T-cell (primary cell): ENCODE data around the gene DARS1. TPM values are rescaled to one million over a fixed set of nuclear protein-coding genes. Genes with fewer than 3 reads are reported as not detected.
A peak's percentile ranks its signal among the peaks of the same experiment; 100 is the strongest.

Experiments
- ATAC-seq, 4 experiments: fragments of 200-7000 bp in 3 of 4; fragments of 150-1000 bp in 1 of 4; cut with Tn5 transposase; replicated peaks in 1 of 4; 1 replicate in 3 of 4; 2 replicates in 1 of 4; pipeline ENCODE4 v1.10.0; 2021; ENCODE audit warnings: moderate library complexity in 3 of 4, mild to moderate bottlenecking in 2 of 4, moderate number of reproducible peaks in 1 of 4
- CTCF ChIA-PET, 2 donors: fragments of 300-600 bp; sonication (Branson Sonifier 250); formaldehyde crosslinking; loops; one replicate each; lab custom pipeline; 2022; ENCODE audit warnings: antibody characterized with exemption in 2 of 2; lab: Charles Lee
- POLR2A ChIA-PET, 2 donors: fragments of 300-600 bp; sonication (Branson Sonifier 250); formaldehyde crosslinking; loops; one replicate each; lab custom pipeline; 2022; ENCODE audit warnings: antibody characterized with exemption in 2 of 2; lab: Charles Lee
- DNase-seq, 35 experiments: peaks; one replicate each; pipeline versions ENCODE4 v3.0.0 to v3.0.0-alpha.2; 2013 to 2023
- H3K27ac ChIP-seq: one replicate; pipeline ENCODE4 v1.5.1; 2013; ENCODE audit warnings: low read length
- H3K27me3 ChIP-seq, 2 experiments: replicated peaks in 1 of 2; 1 replicate in 1 of 2; 2 replicates in 1 of 2; pipeline versions ENCODE4 v1.6.1 to v1.7.0; 2013; ENCODE audit warnings: low read length in 1 of 2, mixed read lengths in 1 of 2; ENCODE audit not compliant: control insufficient read depth in 2 of 2, insufficient read depth in 2 of 2; ENCODE audit errors: extremely low read depth in 1 of 2
- H3K36me3 ChIP-seq, 2 donors: 1 replicate in 1 of 2; 2 replicates in 1 of 2; pipeline versions ENCODE4 v1.6.1 to v1.7.0; 2013; ENCODE audit warnings: low read length in 1 of 2; ENCODE audit not compliant: control insufficient read depth in 2 of 2, insufficient read depth in 1 of 2; ENCODE audit errors: extremely low read depth in 1 of 2
- H3K4me1 ChIP-seq, 2 experiments: 1 replicate in 1 of 2; 2 replicates in 1 of 2; pipeline versions ENCODE4 v1.6.1 to v1.7.0; 2013; ENCODE audit warnings: low read length in 2 of 2, mixed read lengths in 1 of 2; ENCODE audit not compliant: insufficient read depth in 2 of 2, control insufficient read depth in 1 of 2; ENCODE audit errors: extremely low read depth in 1 of 2
- H3K4me3 ChIP-seq, 2 donors: 1 replicate in 1 of 2; 2 replicates in 1 of 2; pipeline versions ENCODE4 v1.5.1 to v1.7.0; 2013; ENCODE audit warnings: mild to moderate bottlenecking in 2 of 2, low read length in 1 of 2, moderate library complexity in 1 of 2; ENCODE audit not compliant: control insufficient read depth in 1 of 2; ENCODE audit errors: extremely low read depth in 1 of 2
- H3K9me3 ChIP-seq: 2 replicates; pipeline ENCODE4 v1.7.0; 2013
- H3K27ac Mint-ChIP-seq, 2 donors: one replicate each; pipeline ENCODE4 v1.8.0; 2020 to 2021; ENCODE audit warnings: mild to moderate bottlenecking in 2 of 2, mixed read lengths in 2 of 2
- H3K27me3 Mint-ChIP-seq, 2 donors: one replicate each; pipeline ENCODE4 v1.8.0; 2021 to 2022; ENCODE audit warnings: mixed read lengths in 2 of 2
- H3K36me3 Mint-ChIP-seq: one replicate; pipeline ENCODE4 v1.8.0; 2021; ENCODE audit warnings: mixed read lengths
- H3K4me1 Mint-ChIP-seq, 3 donors: one replicate each; pipeline ENCODE4 v1.8.0; 2020 to 2022; ENCODE audit warnings: mixed read lengths in 3 of 3, mild to moderate bottlenecking in 1 of 3
- H3K4me3 Mint-ChIP-seq, 3 donors: one replicate each; pipeline ENCODE4 v1.8.0; 2020 to 2022; ENCODE audit warnings: mild to moderate bottlenecking in 3 of 3, mixed read lengths in 3 of 3, moderate library complexity in 3 of 3
- H3K9me3 Mint-ChIP-seq, 3 donors: one replicate each; pipeline ENCODE4 v1.8.0; 2020 to 2022; ENCODE audit warnings: mixed read lengths in 3 of 3
- WGBS: methylation state at CpG from one replicate; pipeline ENCODE4 v1.1.5; 2013; ENCODE audit warnings: missing lambda C conversion rate; ENCODE audit not compliant: insufficient coverage; 5-methylcytosine and 5-hydroxymethylcytosine counted together
- total RNA-seq, 35 experiments: library from RNA in 6 of 35; stranded (reverse) in 6 of 35; fragments of 120-200 nt in 1 of 35; gene quantifications; one replicate each; pipeline versions ENCODE4 v1.2.1 to v1.2.4 and lab custom pipeline; 2013 to 2026

DARS1 gene
- total RNA-seq, 5 donors from 2014 or later (not counting 1 experiment from before 2014, with no cell fraction given): 48.2 to 77.4 (median 69.4) TPM

DNA sequence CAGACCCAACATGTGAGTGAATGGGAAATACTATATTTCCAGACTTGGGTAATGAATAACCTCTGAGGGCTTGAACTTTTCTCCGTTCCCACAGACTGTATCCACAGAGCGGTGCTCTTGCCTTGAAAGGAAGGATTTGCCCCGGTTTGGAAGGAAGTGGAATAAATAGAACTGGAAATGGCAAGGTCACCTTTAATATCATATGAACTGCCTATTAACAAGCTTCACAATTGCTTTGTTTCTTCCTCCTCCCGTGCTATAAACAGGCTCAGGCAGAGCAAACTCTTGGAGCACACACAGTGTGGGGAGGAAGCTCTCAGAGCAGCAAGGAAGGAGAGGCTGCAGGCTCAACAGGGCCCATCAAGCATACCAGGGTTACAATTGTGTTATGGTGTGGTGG is 28.5 kb upstream of the DARS1 start:
- CTCF ChIA-PET: no interaction called here
- Histone ChIP-seq H3K4me3 (no peak overlapping the region), H3K27me3 (no peaks in the 10 kb centered on the region), H3K27ac (no peak overlapping the region), H3K4me1 (peaks cover 0 to 3% of the 10 kb centered on the region in 2 experiments), H3K9me3 (no peaks in the 10 kb centered on the region), H3K36me3 (no peaks in the 10 kb centered on the region)
- no CpG with 5 or more reads among the region's 4 CpGs for WGBS
- Mint-ChIP-seq H3K27ac (no peak overlapping the region), H3K27me3 (no peaks in the 10 kb centered on the region), H3K36me3 (no peaks in the 10 kb centered on the region), H3K4me1 (peaks cover 22 to 38% (median 22%) of the 10 kb centered on the region in 3 donors), H3K9me3 (no peaks in the 10 kb centered on the region), H3K4me3 (no peak overlapping the region)
- DNase-seq: no peak
- no peak for ATAC-seq
- POLR2A ChIA-PET: no interaction called here

DNA sequence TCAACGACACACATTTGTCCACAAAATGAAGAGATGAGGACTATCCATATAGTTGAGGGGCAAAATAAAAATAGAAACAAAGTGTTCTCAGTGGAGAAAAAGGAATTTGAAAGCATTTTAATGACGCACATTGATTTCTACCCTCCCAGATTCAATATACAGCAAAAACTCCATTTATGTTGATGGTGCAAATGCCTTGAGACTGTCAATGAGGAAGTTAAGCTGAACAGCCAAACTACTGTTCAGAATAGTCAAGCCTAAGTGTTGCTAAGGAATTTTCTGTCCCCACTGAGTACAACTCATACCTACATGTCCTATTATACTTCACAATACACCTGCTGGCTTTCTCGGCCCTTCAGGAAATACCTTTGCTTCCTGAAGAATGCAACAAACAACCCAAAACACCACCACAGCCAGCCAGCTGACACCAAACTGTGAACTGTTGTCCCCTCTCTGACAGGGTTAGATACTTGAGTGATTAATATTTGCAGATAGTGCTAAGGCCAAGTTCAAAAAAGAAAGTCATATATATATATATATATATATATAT is 27.8 kb upstream of the DARS1 start:
- Mint-ChIP-seq H3K9me3 (no peaks in the 10 kb centered on the region), H3K4me1 (peaks cover 27 to 40% (median 27%) of the 10 kb centered on the region in 3 donors), H3K4me3 (no peak overlapping the region), H3K27me3 (no peaks in the 10 kb centered on the region), H3K27ac (no peak overlapping the region), H3K36me3 (no peaks in the 10 kb centered on the region)
- no peak overlapping the region for H3K4me3 ChIP-seq
- no peaks in the 10 kb centered on the region for H3K36me3 ChIP-seq
- no peak for DNase-seq
- POLR2A ChIA-PET: no interaction called here
- H3K4me1 ChIP-seq: peaks cover 4 to 10% of the 10 kb centered on the region in 2 experiments
- CTCF ChIA-PET: interaction anchor here (0.6 kb wide), 2 partner anchors 146 to 214 kb away, joined by 3 read pairs; no protein-coding TSS in a partner anchor
- no peaks in the 10 kb centered on the region for H3K9me3 ChIP-seq
- 100% methylated on average over 1 of the region's 3 CpGs for whole genome bisulfite sequencing
- H3K27ac ChIP-seq: no peak overlapping the region
- ATAC-seq: no peak
- H3K27me3 ChIP-seq: no peaks in the 10 kb centered on the region

DNA sequence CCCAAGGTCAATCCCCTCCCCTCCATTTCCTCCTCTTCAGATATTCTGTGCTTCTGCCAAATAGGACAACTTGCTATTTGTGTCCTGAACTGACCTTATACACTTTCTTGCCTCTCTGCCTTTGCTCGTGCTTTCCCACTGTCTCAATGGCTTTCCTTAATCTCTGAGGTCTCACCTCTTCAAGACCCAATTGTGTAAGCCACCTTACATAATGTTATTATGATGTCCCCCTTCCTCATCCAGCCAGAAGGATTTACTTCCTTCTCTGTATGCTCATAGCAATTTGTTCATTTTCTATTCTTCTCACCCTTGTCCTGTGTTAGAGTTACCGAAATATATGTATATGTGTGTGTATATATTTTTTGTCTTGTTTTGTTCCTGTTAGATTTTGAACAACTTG is 26.9 kb upstream of the DARS1 start:
- peaks cover 4 to 19% of the 10 kb centered on the region in 2 experiments for H3K4me1 ChIP-seq
- DNase-seq: no peak
- no peak overlapping the region for H3K27ac Mint-ChIP-seq
- POLR2A ChIA-PET: no interaction called here
- H3K9me3 ChIP-seq: no peaks in the 10 kb centered on the region
- no peaks in the 10 kb centered on the region for H3K9me3 Mint-ChIP-seq
- H3K27me3 ChIP-seq: no peaks in the 10 kb centered on the region
- CTCF ChIA-PET: no interaction called here
- H3K27ac ChIP-seq: no peak overlapping the region
- H3K4me3 Mint-ChIP-seq: no peak overlapping the region
- H3K36me3 Mint-ChIP-seq: no peaks in the 10 kb centered on the region
- 100% methylated on average over 1 of the region's 2 CpGs for WGBS
- H3K4me3 ChIP-seq: no peak overlapping the region
- ATAC-seq: no peak
- H3K4me1 Mint-ChIP-seq: peaks cover 32 to 48% (median 33%) of the 10 kb centered on the region in 3 donors
- no peaks in the 10 kb centered on the region for H3K36me3 ChIP-seq
- no peaks in the 10 kb centered on the region for H3K27me3 Mint-ChIP-seq

DNA sequence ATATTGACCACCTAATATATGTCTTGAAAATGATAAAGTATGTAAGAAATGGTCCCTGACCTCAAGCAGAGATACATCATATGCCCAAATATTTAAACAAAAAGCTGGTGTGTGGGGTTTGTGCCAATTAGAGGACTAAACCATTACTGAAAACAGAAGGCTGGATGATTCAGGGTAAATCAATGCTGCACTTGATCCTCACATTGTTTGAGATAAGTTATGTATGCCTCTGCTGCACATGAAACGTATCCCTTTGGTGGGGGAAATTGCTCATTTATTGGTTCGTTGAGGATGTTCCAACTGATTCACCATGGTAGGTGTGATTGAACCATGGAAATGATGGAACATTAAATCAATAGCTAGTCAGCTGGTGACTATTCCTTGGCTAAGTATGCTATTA is 24.7 kb upstream of the DARS1 start:
- Mint-ChIP-seq H3K27me3 (no peaks in the 10 kb centered on the region), H3K36me3 (no peaks in the 10 kb centered on the region), H3K4me1 (peaks cover 26 to 50% (median 33%) of the 10 kb centered on the region in 3 donors), H3K4me3 (no peak overlapping the region), H3K27ac (peak overlapping the region in 1 of 2 donors; percentile 31), H3K9me3 (no peaks in the 10 kb centered on the region)
- DNase-seq: no peak
- Histone ChIP-seq H3K27ac (no peak overlapping the region), H3K9me3 (no peaks in the 10 kb centered on the region), H3K4me3 (no peak overlapping the region), H3K36me3 (no peaks in the 10 kb centered on the region), H3K27me3 (no peaks in the 10 kb centered on the region), H3K4me1 (peaks cover 4 to 22% of the 10 kb centered on the region in 2 experiments)
- WGBS: 93% methylated on average over 2 of the region's 2 CpGs
- no peak for ATAC-seq
- ChIA-PET POLR2A (no interaction called here), CTCF (no interaction called here)

DNA sequence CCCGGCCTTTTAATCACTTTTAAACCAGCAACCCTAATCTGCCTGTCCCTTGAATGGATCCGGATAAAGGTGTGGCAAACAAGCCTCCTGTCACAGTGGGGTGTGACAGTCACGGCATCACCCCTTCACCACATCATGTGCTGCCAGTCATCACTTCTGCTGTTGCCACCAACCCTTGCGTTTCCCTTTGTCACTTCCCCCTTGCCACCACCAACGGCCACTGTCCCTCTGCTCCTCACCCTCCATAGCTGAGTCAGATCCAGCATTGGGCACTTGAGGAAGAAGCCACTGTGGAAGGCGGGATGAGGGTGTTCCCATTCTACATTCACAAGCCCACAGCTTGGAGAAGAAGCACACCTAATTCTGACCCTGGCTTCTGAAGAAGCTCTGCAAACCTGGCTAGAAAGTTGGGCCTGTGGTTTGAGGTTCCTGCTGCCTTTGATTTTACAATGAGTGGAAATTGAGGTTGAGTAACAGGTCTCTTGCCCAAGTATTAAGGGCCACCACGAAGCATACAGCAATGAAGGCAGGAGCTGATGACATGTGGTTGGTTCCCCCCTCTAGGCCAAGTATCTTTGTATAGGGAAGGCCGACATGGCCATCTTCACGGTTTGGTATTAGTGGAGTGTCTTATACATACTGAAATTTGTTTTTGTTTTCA is 22.9 kb upstream of the DARS1 start:
- H3K36me3 ChIP-seq: no peaks in the 10 kb centered on the region
- DNase-seq (peak in 34 of 35 experiments; percentile 42 to 83 (median 61)), ATAC-seq (peak; percentile 90 to 97 (median 94))
- H3K4me3 ChIP-seq: no peak overlapping the region
- Mint-ChIP-seq H3K4me3 (peak overlapping the region in 2 of 3 donors; percentile 18 to 35), H3K36me3 (peaks cover 12% of the 10 kb centered on the region), H3K4me1 (peaks cover 31 to 52% (median 35%) of the 10 kb centered on the region in 3 donors), H3K9me3 (no peaks in the 10 kb centered on the region), H3K27ac (peak overlapping the region; percentile 79 to 87), H3K27me3 (no peaks in the 10 kb centered on the region)
- no peaks in the 10 kb centered on the region for H3K9me3 ChIP-seq
- H3K4me1 ChIP-seq: peaks cover 4 to 21% of the 10 kb centered on the region in 2 experiments
- POLR2A ChIA-PET: interaction anchor here (0.5 to 1.1 kb wide), 4 partner anchors 99 to 111 kb away, joined by 4 to 5 read pairs (median 4); no protein-coding TSS in a partner anchor
- CTCF ChIA-PET: interaction anchor here in 1 of 2 donors (0.6 to 1.5 kb wide), 4 partner anchors 13 to 1329 kb away, joined by 3 to 9 read pairs (median 4); no protein-coding TSS in a partner anchor
- WGBS: 0% methylated on average over 2 of the region's 9 CpGs
- peak overlapping the region; percentile 79 for H3K27ac ChIP-seq
- no peaks in the 10 kb centered on the region for H3K27me3 ChIP-seq

DNA sequence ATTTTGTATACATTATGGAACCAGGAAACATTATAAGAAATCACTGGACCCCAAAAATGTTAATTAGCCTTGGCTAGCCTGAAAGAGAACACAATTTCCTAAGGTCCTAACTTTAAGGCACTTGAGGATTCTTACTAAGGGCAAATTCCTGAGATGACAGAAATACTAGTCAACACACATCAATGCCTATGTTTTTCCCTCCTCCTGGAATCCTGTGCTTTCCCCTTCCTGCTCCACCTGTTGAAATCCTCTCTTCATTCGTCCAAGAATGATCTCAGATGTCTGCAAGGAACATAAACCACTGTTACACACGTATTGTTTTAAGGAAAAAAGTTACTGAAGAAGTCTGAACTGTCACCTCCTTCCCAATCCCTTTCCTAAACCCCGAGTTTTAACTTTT is 21.2 kb upstream of the DARS1 start:
- no CpG with 5 or more reads among the region's 3 CpGs for WGBS
- Mint-ChIP-seq H3K4me3 (no peak overlapping the region), H3K9me3 (no peaks in the 10 kb centered on the region), H3K27ac (peak overlapping the region; percentile 34), H3K36me3 (peaks cover 14% of the 10 kb centered on the region), H3K27me3 (no peaks in the 10 kb centered on the region), H3K4me1 (peaks cover 25 to 40% (median 25%) of the 10 kb centered on the region in 3 donors)
- Histone ChIP-seq H3K36me3 (no peaks in the 10 kb centered on the region), H3K4me1 (peaks cover 4 to 19% of the 10 kb centered on the region in 2 experiments), H3K27ac (no peak overlapping the region), H3K9me3 (no peaks in the 10 kb centered on the region), H3K4me3 (no peak overlapping the region), H3K27me3 (no peaks in the 10 kb centered on the region)
- DNase-seq (no peak), ATAC-seq (no peak)
- ChIA-PET CTCF (no interaction called here), POLR2A (interaction anchor here in 1 of 2 donors (0.6 kb wide), 1 partner anchor 19 kb away, joined by 3 read pairs; no protein-coding TSS in a partner anchor)
